IMR-90 (cell line): ENCODE data around the gene F2RL3. TPM values are rescaled to one million over a fixed set of nuclear protein-coding genes. Genes with fewer than 3 reads are reported as not detected.

ENCODE experiments used
- ATAC-seq: fragments of 200-7000 bp; cut with Tn5 transposase; 2 replicates; pipeline ENCODE4 v1.9.1; 2020; ENCODE audit warnings: low read depth, mild to moderate bottlenecking, moderate library complexity
- BruUV-seq: library from RNA; stranded (reverse); fragments of 400-500 nt; replicated peaks from 2 replicates; lab custom pipeline; 2021; lab: Mats Ljungman, UMichigan
- CTCF ChIA-PET: fragments of 300-600 bp; formaldehyde crosslinking; extraction: SDS; loops from one replicate; lab custom pipeline; 2021; ENCODE audit warnings: antibody characterized with exemption; lab: Yijun Ruan, JAX
- POLR2A ChIA-PET: fragments of 300-600 bp; sonication (Branson Sonifier 250); formaldehyde crosslinking; loops from one replicate; lab custom pipeline; 2022; ENCODE audit warnings: antibody characterized with exemption; ENCODE audit not compliant: unreplicated experiment; lab: Charles Lee
- DNase-seq: peaks from one replicate; pipeline ENCODE4 v3.0.0; 2013
- H2AFZ ChIP-seq: replicated peaks from 2 replicates; pipeline ENCODE3; 2013; ENCODE audit warnings: low read length, mild to moderate bottlenecking; ENCODE audit not compliant: poor library complexity
- H2AK5ac ChIP-seq: 2 replicates; pipeline ENCODE4 v1.6.1; 2013; ENCODE audit warnings: low read depth, low read length, inconsistent platforms
- H2AK9ac ChIP-seq: replicated peaks from 2 replicates; pipeline ENCODE3; 2013; ENCODE audit warnings: mild to moderate bottlenecking, low read depth, low read length, moderate library complexity; ENCODE audit not compliant: poor library complexity
- H2BK120ac ChIP-seq: 2 replicates; pipeline ENCODE4 v1.6.1; 2013; ENCODE audit warnings: low read depth, low read length, inconsistent platforms
- H2BK15ac ChIP-seq: 3 replicates; pipeline ENCODE4 v1.6.1; 2013; ENCODE audit warnings: low read depth, low read length, inconsistent platforms
- H2BK20ac ChIP-seq: 2 replicates; pipeline ENCODE4 v1.6.1; 2013; ENCODE audit warnings: low read depth, mild to moderate bottlenecking, inconsistent platforms, low read length, moderate library complexity
- H2BK5ac ChIP-seq: 2 replicates; pipeline ENCODE4 v1.6.1; 2013; ENCODE audit warnings: mild to moderate bottlenecking, low read depth, low read length, inconsistent platforms; ENCODE audit not compliant: poor library complexity, severe bottlenecking
- H3K14ac ChIP-seq: replicated peaks from 2 replicates; pipeline ENCODE4 v1.6.1; 2013; ENCODE audit warnings: low read depth, low read length, inconsistent platforms
- H3K18ac ChIP-seq: 2 replicates; pipeline ENCODE4 v1.6.1; 2013; ENCODE audit warnings: low read depth, low read length, control low read depth
- H3K23ac ChIP-seq: 2 replicates; pipeline ENCODE4 v1.6.1; 2013; ENCODE audit warnings: low read depth, low read length, inconsistent platforms
- H3K27ac ChIP-seq: 2 replicates; pipeline ENCODE4 v1.5.1; 2013; ENCODE audit warnings: mild to moderate bottlenecking, control low read depth, low read length; ENCODE audit not compliant: insufficient read depth
- H3K27me3 ChIP-seq: 2 replicates; pipeline ENCODE4 v1.6.1; 2013; ENCODE audit warnings: low read length; ENCODE audit not compliant: control insufficient read depth, insufficient read depth
- H3K36me3 ChIP-seq: 2 replicates; pipeline ENCODE4 v1.6.1; 2013; ENCODE audit warnings: low read length, mixed read lengths; ENCODE audit not compliant: control insufficient read depth, insufficient read depth
- H3K4ac ChIP-seq: 2 replicates; pipeline ENCODE4 v1.6.1; 2013; ENCODE audit warnings: low read depth, low read length, inconsistent platforms
- H3K4me1 ChIP-seq: 2 replicates; pipeline ENCODE4 v1.6.1; 2013; ENCODE audit warnings: low read length, mixed read lengths; ENCODE audit not compliant: control insufficient read depth, insufficient read depth
- H3K4me2 ChIP-seq: 2 replicates; pipeline ENCODE4 v1.6.1; 2013; ENCODE audit warnings: low read depth, mild to moderate bottlenecking, control low read depth, low read length, moderate library complexity
- H3K4me3 ChIP-seq: 2 replicates; pipeline ENCODE4 v1.5.1; 2013; ENCODE audit warnings: low read depth, mild to moderate bottlenecking, control low read depth, low read length, moderate library complexity; ENCODE audit not compliant: insufficient read depth
- H3K56ac ChIP-seq: 2 replicates; pipeline ENCODE4 v1.6.1; 2013; ENCODE audit warnings: low read length, inconsistent platforms; ENCODE audit not compliant: insufficient read depth; ENCODE audit errors: extremely low read depth
- H3K79me1 ChIP-seq, 2 experiments: 2 replicates each; pipeline ENCODE4 v1.6.1; 2013; ENCODE audit warnings: low read length in 2 of 2, inconsistent platforms in 1 of 2, low read depth in 1 of 2
- H3K9ac ChIP-seq: 2 replicates; pipeline ENCODE4 v1.6.1; 2013; ENCODE audit warnings: low read depth, low read length, control low read depth
- H3K9me1 ChIP-seq: 2 replicates; pipeline ENCODE4 v1.6.1; 2013; ENCODE audit warnings: low read length, inconsistent platforms; ENCODE audit not compliant: insufficient read depth
- H3K9me3 ChIP-seq: 2 replicates; pipeline ENCODE4 v1.6.1; 2013; ENCODE audit warnings: low read length; ENCODE audit not compliant: control insufficient read depth, insufficient read depth
- H4K20me1 ChIP-seq: 2 replicates; pipeline ENCODE4 v1.6.1; 2013; ENCODE audit warnings: low read length, inconsistent platforms; ENCODE audit not compliant: insufficient read depth
- H4K5ac ChIP-seq: 2 replicates; pipeline ENCODE4 v1.6.1; 2013; ENCODE audit warnings: mild to moderate bottlenecking, low read depth, low read length, control low read depth
- H4K8ac ChIP-seq, 2 experiments: 2 replicates each; pipeline ENCODE4 v1.6.1; 2013; ENCODE audit warnings: low read depth in 2 of 2, low read length in 2 of 2, control low read depth in 1 of 2, inconsistent platforms in 1 of 2
- H4K91ac ChIP-seq: 2 replicates; pipeline ENCODE4 v1.6.1; 2013; ENCODE audit warnings: low read depth, low read length, inconsistent platforms; ENCODE audit not compliant: insufficient read depth
- CEBPB ChIP-seq: IDR thresholded peaks from 2 replicates; pipeline ENCODE4 v1.6.1; 2012; ENCODE audit warnings: low read depth, low read length, improper control_type of control experiment
- CHD1 ChIP-seq: IDR thresholded peaks from 2 replicates; pipeline ENCODE4 v1.6.1; 2012; ENCODE audit warnings: low read depth, low read length, improper control_type of control experiment
- CTCF ChIP-seq: conservative IDR thresholded peaks from 2 replicates; pipeline ENCODE4 v1.5.1; 2012; ENCODE audit warnings: mild to moderate bottlenecking, low read depth, low read length, improper control_type of control experiment
- MAZ ChIP-seq: IDR thresholded peaks from 2 replicates; pipeline ENCODE4 v1.6.1; 2012; ENCODE audit warnings: low read depth, mild to moderate bottlenecking, low read length, improper control_type of control experiment, moderate library complexity, borderline replicate concordance
- RAD21 ChIP-seq: IDR thresholded peaks from 2 replicates; pipeline ENCODE4 v1.6.1; 2012; ENCODE audit warnings: low read length, improper control_type of control experiment
- RCOR1 ChIP-seq: IDR thresholded peaks from 2 replicates; pipeline ENCODE4 v1.6.1; 2012; ENCODE audit warnings: mild to moderate bottlenecking, low read length, improper control_type of control experiment; ENCODE audit not compliant: insufficient replicate concordance
- RFX5 ChIP-seq: IDR thresholded peaks from 2 replicates; pipeline ENCODE4 v1.8.0; 2012; ENCODE audit warnings: low read depth, mild to moderate bottlenecking, low read length, moderate library complexity
- USF2 ChIP-seq: fragments of 150-350 bp; IDR thresholded peaks from 2 replicates; pipeline ENCODE4 v1.6.1; 2017; ENCODE audit warnings: mild to moderate bottlenecking, antibody characterized with exemption, low read length, low read depth
- WGBS, 2 experiments: methylation state at CpG; one replicate each; pipeline versions ENCODE4 v1.1.5 to v1.1.7; 2013; ENCODE audit warnings: missing lambda C conversion rate in 2 of 2; ENCODE audit not compliant: insufficient read length in 1 of 2; ENCODE audit errors: extremely low coverage in 2 of 2; 5-methylcytosine and 5-hydroxymethylcytosine counted together
- dilution Hi-C: fragments of 300-500 bp; cut with HindIII; formaldehyde crosslinking; loops from one replicate; pipeline ENCODE4 v1.14.3; 2018; ENCODE audit warnings: low sequenced_read_pairs; ENCODE audit not compliant: unreplicated experiment
- in situ Hi-C: fragments of 300-500 bp; cut with MboI; formaldehyde crosslinking; loops from 3 replicates; pipeline ENCODE4 v1.14.3; 2019; ENCODE audit warnings: low sequenced_read_pairs, inconsistent platforms, mixed read lengths
- intact Hi-C: fragments of 100-400 bp; cut with micrococcal nuclease; formaldehyde crosslinking; loops from 2 replicates; pipeline ENCODE4 v1.10.0; 2022
- polyA plus RNA-seq, 3 experiments: library from polyadenylated mRNA; depleted of rRNA; stranded (reverse); fragments of >200 nt; gene quantifications; 2 replicates each; pipeline ENCODE4 v1.2.3, GENCODE V29; 2012; ENCODE audit warnings: low replicate concordance in 1 of 3
- total RNA-seq: library from RNA; depleted of rRNA; stranded (reverse); fragments of >200 nt; gene quantifications from 2 replicates; pipeline ENCODE4 v1.2.3, GENCODE V29; 2012
- TF ChIP-seq, protein P1 (sequence below): fragments of 150-350 bp; IDR thresholded peaks from 2 replicates; pipeline ENCODE4 v1.6.1; 2016; ENCODE audit warnings: low read depth, mild to moderate bottlenecking, low read length, moderate library complexity, borderline replicate concordance

The F2RL3 gene
- total and polyA plus RNA-seq, 2 of the 4 experiments (the other 2 are of a cell fraction), result 0.03 TPM; not detected in 1

DNA sequence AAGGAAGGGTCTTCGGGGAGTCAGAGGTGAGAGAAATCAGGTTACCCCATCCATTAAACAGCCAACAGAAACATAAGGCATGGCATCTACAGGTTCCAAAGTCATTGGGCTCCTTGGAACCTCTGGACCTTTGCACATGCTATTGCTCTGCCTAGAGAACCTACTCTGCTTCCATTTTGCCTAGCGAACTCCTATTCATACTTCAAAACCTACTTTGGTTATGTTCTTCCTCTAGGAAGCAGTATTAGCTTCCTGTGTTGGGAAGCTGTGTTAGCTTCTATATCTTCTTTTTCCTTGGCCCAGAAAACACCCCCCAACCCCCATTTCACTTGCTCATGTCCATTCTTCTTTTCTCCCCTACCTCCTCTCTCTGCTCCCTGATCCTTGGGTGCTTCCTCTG, 39.6 kb downstream of the F2RL3 start:
- peaks cover 8% of the 10 kb centered on the region for H3K9me3 ChIP-seq
- no peak overlapping the region for H2AK9ac ChIP-seq
- H2BK120ac ChIP-seq, result no peak overlapping the region
- no peak overlapping the region for H3K4ac ChIP-seq
- no peak overlapping the region for H2BK20ac ChIP-seq
- no peak overlapping the region for H3K18ac ChIP-seq
- POLR2A ChIA-PET, result no interaction called here
- no peaks in the 10 kb centered on the region for H3K79me1 ChIP-seq
- no peak overlapping the region for H2AFZ ChIP-seq
- H3K4me1 ChIP-seq, result no peaks in the 10 kb centered on the region
- no peak overlapping the region for H3K14ac ChIP-seq
- H4K20me1 ChIP-seq, result no peaks in the 10 kb centered on the region
- whole genome bisulfite sequencing, 2 experiments, result 80% methylated on average over 1 of the region's 2 CpGs; no CpG with 5 or more reads in 1 of the 2 experiments
- no peak overlapping the region for H4K8ac ChIP-seq
- H3K4me3 ChIP-seq, result no peak overlapping the region
- no peak overlapping the region for H2AK5ac ChIP-seq
- no peak for DNase-seq
- no peak overlapping the region for H3K9ac ChIP-seq
- in situ Hi-C loops (no loop called here), intact Hi-C loops (no loop called here), dilution Hi-C loops (no loop called here)
- TF ChIP-seq, protein P1, sequence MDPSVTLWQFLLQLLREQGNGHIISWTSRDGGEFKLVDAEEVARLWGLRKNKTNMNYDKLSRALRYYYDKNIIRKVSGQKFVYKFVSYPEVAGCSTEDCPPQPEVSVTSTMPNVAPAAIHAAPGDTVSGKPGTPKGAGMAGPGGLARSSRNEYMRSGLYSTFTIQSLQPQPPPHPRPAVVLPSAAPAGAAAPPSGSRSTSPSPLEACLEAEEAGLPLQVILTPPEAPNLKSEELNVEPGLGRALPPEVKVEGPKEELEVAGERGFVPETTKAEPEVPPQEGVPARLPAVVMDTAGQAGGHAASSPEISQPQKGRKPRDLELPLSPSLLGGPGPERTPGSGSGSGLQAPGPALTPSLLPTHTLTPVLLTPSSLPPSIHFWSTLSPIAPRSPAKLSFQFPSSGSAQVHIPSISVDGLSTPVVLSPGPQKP, result no peak
- TF ChIP-seq RAD21, result no peak
- no peak for TF ChIP-seq CTCF
- no peak for TF ChIP-seq RFX5
- no peak for TF ChIP-seq USF2
- TF ChIP-seq CHD1, result no peak
- no peak for TF ChIP-seq CEBPB
- no peak for TF ChIP-seq MAZ
- TF ChIP-seq RCOR1, result no peak
- CTCF ChIA-PET, result no interaction called here
- H2BK15ac ChIP-seq, result no peak overlapping the region
- no peak for ATAC-seq
- no peak overlapping the region for H4K91ac ChIP-seq
- no peak overlapping the region for H3K56ac ChIP-seq
- no peak overlapping the region for H4K5ac ChIP-seq
- H3K9me1 ChIP-seq, result no peaks in the 10 kb centered on the region
- no TSS peak for BruUV-seq
- H3K27me3 ChIP-seq, result no peaks in the 10 kb centered on the region; the same call in 1 of the 2 replicates
- H3K4me2 ChIP-seq, result no peak overlapping the region
- H3K23ac ChIP-seq, result no peak overlapping the region
- H3K27ac ChIP-seq, result no peak overlapping the region
- H3K36me3 ChIP-seq, result no peaks in the 10 kb centered on the region
- H2BK5ac ChIP-seq, result no peak overlapping the region
